K562 (cell line): ENCODE measurements around the gene NR3C2.

Experiments
- CTCF ChIP-seq, 3 experiments: IDR thresholded peaks in 2 of 3; conservative IDR thresholded peaks in 1 of 3; 2 replicates each; pipeline ENCODE4 v1.5.1; 2011 to 2012; ENCODE audit warnings: low read length in 3 of 3, mild to moderate bottlenecking in 3 of 3, control low read depth in 2 of 3, improper control_type of control experiment in 1 of 3, inconsistent platforms in 1 of 3, low read depth in 1 of 3, mixed read lengths in 1 of 3, moderate library complexity in 1 of 3; ENCODE audit not compliant: insufficient read depth in 2 of 3
- FOS ChIP-seq: IDR thresholded peaks from 3 replicates; pipeline ENCODE4 v1.6.1; 2011; ENCODE audit not compliant: insufficient read length; ENCODE audit errors: extremely low read depth
- RFX5 ChIP-seq: IDR thresholded peaks from 2 replicates; pipeline ENCODE4 v1.6.1; 2011; ENCODE audit warnings: low read depth, mild to moderate bottlenecking, improper control_type of control experiment, low read length
- ZEB2 ChIP-seq: fragments of 450-650 bp; IDR thresholded peaks from 2 replicates; pipeline ENCODE4 v1.6.1; 2016
- ZNF384 ChIP-seq: IDR thresholded peaks from 2 replicates; pipeline ENCODE4 v1.6.1; 2012; ENCODE audit warnings: low read depth, low read length, improper control_type of control experiment
- ZNF407 ChIP-seq: fragments of 450-650 bp; IDR thresholded peaks from 2 replicates; pipeline ENCODE4 v1.6.1; 2016; ENCODE audit warnings: low read depth

GRCh38 chr4:148420397-148420796 is 21.8 kb downstream of the NR3C2 start:
- TF ChIP-seq ZNF407 (no peak), ZNF384 (no peak), ZEB2 (no peak), FOS (no peak), RFX5 (no peak), CTCF (IDR thresholded peaks at IDR 0.05 in 2 of 3, conservative IDR thresholded peaks at IDR 0.05 in 1 of 3; ENCODE audit: insufficient read depth in 2 of 3, low read depth in 1 of 3, low read length in 3 of 3) (no peak)
